ENCODE results near the gene INTS4. TPM values are rescaled to one million over a fixed set of nuclear protein-coding genes. Genes with fewer than 3 reads are reported as not detected.
"Not testable (repeated sequence)": the region's sequence is repeated elsewhere in the genome, so short reads cannot be mapped to it uniquely, and the experiment has no call there.

The INTS4 gene
- total and polyA plus RNA-seq, 2 of the 8 experiments (the other 6 are each of a cell fraction or from before 2014, with no cell fraction given), result 27.0 to 31.3 TPM

GRCh38 chr11:77959434-77959833 is 35.0 kb downstream of the INTS4 start (continued):
- TF ChIP-seq BCL11A (IDR thresholded peaks at IDR 0.05; ENCODE audit: low read depth in 2 of 2, low read length in 2 of 2), result no peak

GRCh38 chr11:77958583-77959177 is 35.8 kb downstream of the INTS4 start:
- H2BK20ac ChIP-seq (ENCODE audit: low read length); H4K5ac ChIP-seq (ENCODE audit: insufficient read length, low read depth, low read length); H3K18ac ChIP-seq (ENCODE audit: extremely low read depth, low read length); H3K9ac ChIP-seq (replicated peaks in 1 of 4; ENCODE audit: extremely low read depth in 1 of 4, low read depth in 3 of 4, low read length in 3 of 4); CTCF ChIA-PET (ENCODE audit: partially characterized antibody); H3K23me2 ChIP-seq (ENCODE audit: low read depth, low read length); FAIRE-seq; H3K9me3 ChIP-seq (ENCODE audit: insufficient read depth in 2 of 2, low read depth in 1 of 2, low read length in 1 of 2); H4K91ac ChIP-seq (replicated peaks; ENCODE audit: insufficient read length, low read length); H2AFZ ChIP-seq (ENCODE audit: low read length); H3K4me1 ChIP-seq (replicated peaks in 1 of 4; ENCODE audit: control insufficient read depth in 3 of 4, insufficient read depth in 4 of 4, low read length in 3 of 4); H2BK12ac ChIP-seq (ENCODE audit: low read depth, low read length); H2BK15ac ChIP-seq (ENCODE audit: low read length); DNase-seq (ENCODE audit: low read depth in 1 of 2, low spot score in 2 of 2); H3K4me2 ChIP-seq (ENCODE audit: insufficient read depth in 1 of 2, low read depth in 2 of 2, low read length in 2 of 2); H2BK5ac ChIP-seq (ENCODE audit: low read depth, low read length); H3K4ac ChIP-seq (replicated peaks; ENCODE audit: insufficient read length, low read depth, low read length); H3K79me2 ChIP-seq (ENCODE audit: control insufficient read depth in 1 of 2, insufficient read depth in 2 of 2, low read length in 2 of 2); POLR2A ChIA-PET (ENCODE audit: partially characterized antibody); H3K56ac ChIP-seq (replicated peaks; ENCODE audit: insufficient read length, low read depth, low read length); H2AK5ac ChIP-seq (ENCODE audit: low read depth, low read length); H3K79me1 ChIP-seq (ENCODE audit: low read depth, low read length); H3K27ac ChIP-seq (ENCODE audit: low read depth, low read length); H3K14ac ChIP-seq (ENCODE audit: insufficient read length); H3K27me3 ChIP-seq (replicated peaks in 1 of 4; ENCODE audit: control insufficient read depth in 3 of 4, extremely low read depth in 1 of 4, insufficient read depth in 3 of 4, low read length in 3 of 4); H4K20me1 ChIP-seq (replicated peaks in 1 of 2; ENCODE audit: control insufficient read depth in 1 of 2, insufficient read depth in 2 of 2, low read length in 2 of 2); H2BK120ac ChIP-seq (replicated peaks; ENCODE audit: low read depth, low read length); H4K8ac ChIP-seq (ENCODE audit: extremely low read depth, insufficient read depth, low read length); H3K23ac ChIP-seq (ENCODE audit: insufficient read length); H3K4me3 ChIP-seq (ENCODE audit: extremely low read depth in 1 of 4, insufficient read depth in 2 of 4, low read depth in 3 of 4, low read length in 4 of 4): not testable (repeated sequence)
- H3K36me3 ChIP-seq (ENCODE audit: control insufficient read depth in 2 of 4, insufficient read depth in 4 of 4, low read length in 3 of 4), result peaks cover 0 to 14% (median 6%) of the 10 kb centered on the region in 4 experiments; a peak in 5 of 8 replicates
- WGBS, 2 experiments (ENCODE audit: extremely low coverage in 1 of 2, insufficient coverage in 1 of 2, insufficient read length in 1 of 2, insufficient replicate concordance in 2 of 2, low coverage in 1 of 2, low lambda C conversion rate in 2 of 2, missing lambda C conversion rate in 1 of 2), result 100% methylated on average over 2 of the region's 3 CpGs; no CpG with 5 or more reads in 1 of the 2 experiments
